Measurements from ENCODE around the gene SPOCK2.

SPOCK2 gene

GRCh38 chr10:72086466-72087391 is 1.6 kb downstream of the SPOCK2 start:
- no peak for DNase-seq

GRCh38 chr10:72085864-72086465 is 2.4 kb downstream of the SPOCK2 start:
- DNase-seq, result no peak

- no peak for DNase-seq
These were observed 3.2 kb downstream of the SPOCK2 start for GRCh38 chr10:72085166-72085565.

- DNase-seq, result no peak
These were observed 4.4 kb downstream of the SPOCK2 start for GRCh38 chr10:72083790-72084459.

- no peak for DNase-seq
These were observed 5.2 kb downstream of the SPOCK2 start for GRCh38 chr10:72082856-72083789.

GRCh38 chr10:72081772-72082590 is 6.4 kb downstream of the SPOCK2 start:
- no peak for DNase-seq

GRCh38 chr10:72081210-72081609 is 7.1 kb downstream of the SPOCK2 start:
- no peak for DNase-seq

- no peak for DNase-seq
These were observed 8.0 kb downstream of the SPOCK2 start for GRCh38 chr10:72080042-72080975.

GRCh38 chr10:72079356-72079755 is 9.0 kb downstream of the SPOCK2 start:
- no peak for DNase-seq

- DNase-seq, result no peak
These were observed 10.9 kb downstream of the SPOCK2 start for GRCh38 chr10:72077275-72077990.

GRCh38 chr10:72076756-72077155 is 11.6 kb downstream of the SPOCK2 start:
- DNase-seq, result no peak

- DNase-seq, result no peak
These were observed 12.8 kb downstream of the SPOCK2 start for GRCh38 chr10:72075376-72076115.

- DNase-seq, result no peak
These were observed 13.6 kb downstream of the SPOCK2 start for GRCh38 chr10:72074574-72075375.

GRCh38 chr10:72073708-72074573 is 14.4 kb downstream of the SPOCK2 start:
- DNase-seq, result no peak

GRCh38 chr10:72072639-72073038 is 15.7 kb downstream of the SPOCK2 start:
- no peak for DNase-seq

- no peak for DNase-seq
These were observed 16.3 kb downstream of the SPOCK2 start for GRCh38 chr10:72072046-72072445.
